ENCODE measurements around the gene METTL6.
"Not testable (repeated sequence)": the region's sequence is repeated elsewhere in the genome, so short reads cannot be mapped to it uniquely, and the experiment has no call there.

Gene METTL6

DNA sequence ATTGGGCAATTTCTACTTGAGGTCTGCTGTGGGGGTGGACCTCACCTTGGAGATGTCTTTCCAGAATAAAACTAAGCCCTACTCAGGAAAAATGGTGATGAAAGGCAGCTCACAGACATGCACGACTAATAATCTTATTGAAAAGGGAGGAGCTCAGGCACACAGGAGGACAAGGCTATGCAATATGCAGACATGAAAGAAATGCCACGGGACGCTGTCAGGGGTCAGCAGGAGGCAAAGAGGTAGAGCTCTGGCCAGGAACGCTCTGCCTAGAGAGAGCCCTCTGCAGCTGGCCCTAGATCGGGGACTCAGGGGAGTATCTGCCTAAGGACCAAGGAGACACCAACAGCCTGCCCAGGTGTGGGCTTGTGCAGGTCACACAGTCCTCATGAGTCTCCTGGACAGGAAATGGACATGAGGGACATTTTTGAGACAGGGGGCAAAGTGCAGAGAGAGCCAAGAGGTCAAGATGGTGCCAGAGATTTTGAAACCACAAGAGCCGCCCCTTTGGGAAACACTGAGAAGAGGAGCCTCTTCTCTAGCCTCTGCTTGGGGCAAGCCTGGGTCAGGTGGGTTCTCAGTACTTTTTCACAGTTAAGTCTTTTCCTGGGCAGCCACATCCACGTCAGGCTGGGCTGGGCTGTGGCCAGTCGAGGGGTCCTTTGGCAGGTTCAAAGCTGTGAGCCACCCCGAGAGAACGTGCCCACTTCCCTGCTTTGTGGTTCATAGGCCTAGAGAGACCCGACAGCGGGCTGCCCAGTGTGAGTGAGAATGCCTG lies 23.3 kb upstream of the METTL6 start:
- no peak for DNase-seq

DNA sequence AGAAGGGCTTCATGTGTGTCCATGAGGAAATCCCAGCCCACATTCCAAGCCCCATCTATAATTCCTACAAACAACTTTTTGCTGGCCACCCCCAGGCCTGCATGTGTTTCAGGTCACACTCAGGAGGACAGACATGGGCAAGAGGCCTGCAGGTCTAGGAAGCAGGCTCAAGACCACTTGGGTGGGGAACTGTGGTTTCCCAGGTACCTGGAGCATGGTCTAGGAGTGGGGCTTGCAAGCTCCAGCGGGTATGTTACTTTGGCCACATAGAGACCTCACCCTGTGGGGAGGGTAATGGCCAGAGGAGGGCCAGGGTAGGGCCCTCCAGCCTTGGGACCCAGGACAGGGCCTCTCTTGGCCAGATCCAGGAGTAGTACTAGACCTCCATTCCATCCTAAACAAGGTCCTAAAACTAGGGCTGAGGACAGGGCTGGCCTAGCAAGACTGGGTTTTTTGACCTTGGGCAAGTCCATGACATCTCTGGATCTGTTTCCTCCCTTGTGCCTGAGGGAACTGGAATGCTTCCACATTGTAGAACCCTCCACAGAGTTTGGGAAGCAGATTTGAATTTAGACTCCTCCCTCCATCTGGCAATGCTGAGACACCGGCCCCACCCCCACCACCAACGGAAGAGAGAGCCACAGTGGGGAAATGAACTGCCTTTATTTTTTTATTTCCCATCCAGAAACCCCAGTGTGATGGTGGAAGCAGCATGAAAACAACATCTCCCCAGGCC lies 22.3 kb upstream of the METTL6 start:
- DNase-seq: no peak

DNA sequence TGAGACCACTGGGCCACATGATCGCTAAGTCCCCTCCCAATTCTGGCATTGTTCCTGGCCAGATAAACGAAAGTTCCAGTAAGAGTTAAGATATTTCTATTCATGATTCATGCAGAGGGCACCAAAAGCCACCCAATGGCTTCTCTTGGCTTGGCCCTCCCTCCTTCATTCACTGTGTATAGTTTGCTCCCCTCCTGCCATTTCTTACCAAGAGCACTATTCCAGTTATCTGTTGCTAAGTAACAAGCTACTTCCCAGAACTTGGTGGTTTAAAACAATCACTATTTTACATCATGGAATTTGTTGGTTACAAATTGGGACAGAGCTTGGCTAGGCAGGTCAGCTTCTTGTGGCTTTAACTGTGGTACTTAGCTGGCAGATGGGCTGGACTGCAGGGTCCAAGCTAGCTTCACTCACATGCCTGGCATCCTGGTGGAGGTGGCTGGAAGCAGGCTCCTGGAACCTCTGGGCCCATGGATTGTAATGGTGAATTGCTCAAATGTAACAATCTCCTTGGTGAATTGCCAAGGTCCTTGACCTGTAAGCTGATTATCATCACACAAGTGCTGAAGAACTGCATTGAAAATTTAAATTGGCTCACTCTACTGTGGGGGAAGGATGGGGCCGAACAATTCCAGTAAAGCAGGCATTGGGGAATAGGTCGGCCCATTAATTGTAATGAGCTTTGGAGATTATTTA lies 16.6 kb upstream of the METTL6 start:
- no peak for DNase-seq

DNA sequence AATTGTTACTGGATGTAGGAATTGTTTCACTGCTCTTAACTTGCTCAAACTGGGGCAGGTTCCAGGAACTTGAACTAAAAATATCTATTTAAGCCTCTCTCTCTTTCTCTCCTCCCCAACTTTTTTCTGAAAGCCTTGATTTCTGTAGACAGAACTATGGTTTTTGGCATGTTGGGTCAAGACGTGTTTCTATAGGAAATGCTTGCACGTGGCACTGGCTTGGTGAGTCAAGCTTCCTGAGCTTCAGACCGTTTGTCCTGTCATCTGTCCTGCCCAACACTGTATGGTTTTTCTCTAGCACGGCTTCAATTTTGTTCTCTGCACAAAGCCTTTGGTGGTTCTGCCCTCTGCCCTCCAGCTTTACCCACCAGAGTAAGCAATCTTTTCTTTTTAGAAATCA lies 13.5 kb upstream of the METTL6 start:
- no peak for DNase-seq

DNA sequence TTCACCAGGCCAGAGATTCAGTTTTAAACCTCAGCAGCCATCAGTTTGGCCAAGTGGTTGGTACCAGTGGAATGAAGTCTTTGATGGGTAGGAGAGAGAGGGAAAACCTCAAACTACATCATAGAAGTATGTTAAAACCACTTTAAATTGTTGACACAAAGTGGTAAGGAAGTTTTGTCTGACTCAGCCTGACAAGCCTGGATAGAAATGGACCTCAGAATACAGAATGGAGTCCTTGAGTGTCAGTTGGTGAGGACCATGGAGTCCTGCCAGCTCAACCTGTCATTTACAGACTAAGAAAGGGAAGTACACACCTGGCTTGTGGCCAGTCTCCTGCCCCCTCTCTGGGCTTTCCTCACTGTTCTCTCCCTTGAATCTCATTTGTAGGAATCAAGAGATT lies 12.1 kb upstream of the METTL6 start:
- DNase-seq: no peak

DNA sequence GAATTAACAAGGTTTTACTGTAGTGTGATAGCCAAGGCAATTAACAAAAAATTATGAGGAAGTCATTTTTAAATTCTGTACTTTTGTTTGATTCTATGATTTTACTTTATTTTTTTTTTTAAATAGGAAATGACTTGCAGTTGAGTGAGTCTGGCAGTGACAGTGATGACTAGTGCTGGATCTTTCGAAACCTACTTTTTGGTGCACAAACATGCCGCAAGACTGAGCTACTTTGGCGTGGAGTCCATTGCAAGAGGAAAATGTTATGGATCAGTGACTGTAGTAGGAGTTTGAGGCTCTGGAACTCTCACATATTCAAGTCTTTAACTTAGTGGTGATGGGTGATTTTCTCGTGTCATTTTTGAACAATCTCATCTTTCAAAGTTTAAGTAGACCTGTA lies 11.6 kb upstream of the METTL6 start:
- DNase-seq: no peak

DNA sequence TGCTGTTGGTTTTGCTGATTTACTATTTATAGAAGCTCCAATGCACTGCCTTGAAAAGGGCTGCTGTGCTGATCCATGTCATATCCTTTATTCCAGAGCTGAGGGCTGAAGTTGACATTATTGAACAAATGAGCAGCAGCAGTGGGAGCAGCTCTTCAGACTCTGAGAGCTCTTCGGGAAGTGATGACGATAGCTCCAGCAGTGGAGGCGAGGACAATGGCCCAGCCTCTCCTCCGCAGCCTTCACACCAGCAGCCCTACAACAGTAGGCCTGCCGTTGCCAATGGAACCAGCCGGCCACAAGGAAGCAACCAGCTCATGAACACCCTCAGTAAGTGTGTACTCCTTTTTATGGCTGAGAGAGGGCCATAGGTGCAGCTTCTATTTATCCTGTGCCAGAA lies 8.9 kb upstream of the METTL6 start:
- no peak for DNase-seq

DNA sequence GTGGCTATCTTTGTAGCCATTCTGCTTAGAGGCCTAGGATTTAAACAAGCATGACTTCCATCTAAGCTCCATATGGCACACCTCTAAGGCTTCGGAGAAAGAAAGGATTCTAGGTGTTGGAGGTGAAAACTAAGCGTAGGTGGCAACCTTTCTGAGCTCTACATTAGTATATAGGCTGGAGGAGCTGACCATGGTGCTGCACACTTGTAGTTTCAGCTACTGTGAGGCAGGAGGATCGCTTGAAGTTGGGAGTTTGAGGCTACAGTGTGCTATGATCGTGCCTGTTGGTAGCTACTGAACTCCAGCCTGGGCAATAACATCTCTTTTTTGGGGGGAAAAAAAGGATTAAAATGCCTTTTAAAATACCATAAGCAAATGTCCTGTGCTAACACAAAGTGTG lies 7.4 kb upstream of the METTL6 start:
- DNase-seq: no peak

DNA sequence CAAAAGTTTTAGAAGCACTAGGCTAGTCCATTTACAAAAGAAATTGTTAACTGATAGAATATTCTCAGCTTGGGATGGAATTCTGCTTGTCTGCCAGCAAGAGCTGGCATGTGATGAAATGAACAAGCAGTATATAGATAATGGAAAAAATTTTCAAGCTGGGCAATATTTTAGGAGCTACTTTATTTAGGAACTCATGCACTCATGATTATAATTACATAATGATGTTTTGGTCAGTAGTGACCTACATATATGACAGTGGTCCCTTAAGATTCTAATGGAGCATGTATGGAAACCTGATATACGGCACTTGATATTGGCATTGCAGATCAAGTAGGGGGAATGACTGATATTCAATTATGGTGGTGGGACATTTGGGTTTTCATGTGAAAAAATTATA lies 6.2 kb upstream of the METTL6 start:
- DNase-seq: no peak

DNA sequence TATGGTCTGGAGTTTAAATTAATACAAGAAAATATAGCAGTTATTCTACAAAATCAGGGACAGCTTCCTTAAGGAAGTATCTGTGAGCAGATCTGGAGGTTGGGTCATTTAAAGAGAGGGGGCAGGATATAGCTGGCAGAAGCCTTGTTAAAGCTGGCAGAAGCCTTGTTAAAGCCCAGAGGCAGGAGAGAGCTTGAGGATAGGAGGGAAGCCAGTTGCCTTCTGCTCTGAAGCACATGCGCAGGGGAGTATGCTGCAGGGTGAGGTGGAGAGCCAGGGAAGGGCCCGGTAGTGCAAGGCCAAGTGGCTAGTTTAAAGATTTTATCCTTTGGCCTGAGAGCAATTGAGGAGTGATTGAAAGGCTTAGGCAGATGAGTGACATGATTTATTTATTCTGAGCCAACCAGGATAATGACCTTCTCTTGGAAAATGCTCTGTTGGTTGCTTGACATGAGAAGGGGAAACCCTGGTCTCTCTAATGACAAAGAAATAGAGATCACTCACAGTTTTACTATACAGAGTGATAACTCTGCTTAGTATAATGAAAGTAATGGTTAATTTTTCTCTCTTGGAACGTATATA lies 4.0 kb upstream of the METTL6 start:
- no peak for DNase-seq

DNA sequence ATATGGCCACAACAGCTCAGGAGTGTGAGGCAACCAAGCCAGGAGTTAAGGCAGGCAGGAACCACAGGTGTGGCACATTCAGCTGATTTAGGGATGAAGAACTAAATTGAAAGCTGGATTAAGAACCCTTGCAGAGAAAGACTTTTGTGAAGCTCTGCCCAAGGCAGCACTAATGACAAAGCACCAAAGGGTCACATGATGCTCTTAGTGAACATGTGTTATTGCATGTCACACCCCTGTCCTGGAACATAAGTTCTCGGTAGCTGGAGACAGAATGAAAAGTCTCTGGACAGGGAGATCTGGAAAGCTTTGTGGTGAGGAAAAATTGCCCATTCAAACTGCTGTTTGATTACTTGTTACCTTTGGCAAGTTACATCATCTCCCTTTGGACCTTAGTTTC lies 3.3 kb upstream of the METTL6 start:
- DNase-seq: no peak

DNA sequence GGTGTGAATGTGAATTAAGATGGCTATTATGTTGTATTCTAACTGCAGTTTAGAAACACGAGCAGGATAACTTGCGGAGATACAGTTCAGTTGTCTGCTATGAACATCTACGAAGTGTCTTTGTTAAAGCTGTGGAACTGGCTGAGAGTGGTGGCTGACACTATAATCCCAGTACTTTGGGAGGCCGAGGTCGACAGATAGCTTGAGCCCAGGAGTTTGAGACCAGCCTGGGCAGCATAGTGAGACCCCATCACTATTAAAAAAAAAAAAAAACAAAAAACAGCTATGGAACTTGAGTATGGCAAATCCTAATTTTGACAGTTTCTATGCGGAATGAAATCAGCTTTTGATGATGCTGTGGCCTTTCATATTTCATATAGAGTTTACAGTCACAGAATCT lies 1.7 kb upstream of the METTL6 start:
- no peak for DNase-seq

DNA sequence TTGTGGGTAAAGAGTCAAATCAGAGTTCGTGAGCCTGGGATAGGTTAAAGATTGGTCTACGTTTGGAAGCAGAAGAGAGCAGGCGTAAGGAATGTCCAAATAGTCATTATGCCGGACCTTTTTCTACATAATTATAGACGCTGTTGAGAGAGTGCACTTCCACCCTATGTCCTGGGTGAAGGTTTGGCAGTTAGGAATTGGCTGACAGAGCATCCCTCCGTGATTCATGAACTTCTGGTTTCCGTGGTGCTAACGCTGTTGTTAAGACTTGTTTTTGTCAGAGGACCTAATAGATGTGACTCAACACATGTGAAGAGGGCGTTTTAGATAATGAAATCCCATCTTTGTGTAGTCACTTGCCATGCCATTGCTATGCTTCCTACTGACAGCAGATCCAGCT lies 1.2 kb upstream of the METTL6 start:
- DNase-seq: peak; percentile 21

DNA sequence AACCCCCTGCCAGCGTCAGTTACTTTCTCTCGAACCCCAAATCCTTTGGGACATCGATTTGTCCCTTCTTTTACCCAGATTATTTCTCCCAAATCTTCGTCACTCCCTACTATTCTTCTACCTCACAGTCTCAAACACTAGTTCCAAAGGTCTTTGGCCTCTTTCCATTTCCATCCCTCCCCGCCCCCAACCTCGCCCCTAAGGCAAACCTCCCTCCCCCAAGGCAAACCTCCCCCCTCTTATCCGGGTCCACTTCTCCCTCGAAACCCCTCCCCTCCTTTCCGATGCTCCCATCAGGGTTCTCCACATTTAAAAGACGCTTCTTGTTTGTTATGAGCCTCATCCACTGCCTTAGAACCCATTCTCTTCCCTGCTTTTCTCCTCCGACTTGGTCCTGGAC lies 637 bp upstream of the METTL6 start:
- no peak for DNase-seq

DNA sequence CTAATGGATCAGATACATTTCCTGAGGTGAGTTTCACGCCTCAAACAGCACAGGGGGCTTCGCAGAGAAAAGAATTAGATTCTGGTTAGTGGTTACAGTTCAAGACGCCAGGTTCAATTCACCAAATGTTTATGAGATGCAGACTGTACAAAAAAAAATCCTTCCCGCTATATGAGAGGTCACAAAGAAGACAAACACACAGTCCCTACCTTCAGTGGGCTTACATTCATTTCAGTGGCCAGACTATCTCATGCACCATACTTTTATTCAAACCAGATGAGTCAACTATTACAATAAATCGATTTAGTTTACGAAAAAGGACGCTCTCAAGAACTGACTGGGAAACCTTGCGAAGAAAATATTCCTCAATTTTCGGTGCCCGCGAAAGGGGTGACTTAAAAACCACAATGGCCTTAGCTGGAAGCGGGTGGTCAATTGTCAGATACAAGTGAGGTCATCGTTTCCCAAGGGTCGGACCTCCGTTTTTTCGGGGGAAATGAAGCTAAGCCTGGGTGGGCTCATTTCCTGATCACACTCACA lies 695 bp downstream of the METTL6 start:
- DNase-seq: no peak

DNA sequence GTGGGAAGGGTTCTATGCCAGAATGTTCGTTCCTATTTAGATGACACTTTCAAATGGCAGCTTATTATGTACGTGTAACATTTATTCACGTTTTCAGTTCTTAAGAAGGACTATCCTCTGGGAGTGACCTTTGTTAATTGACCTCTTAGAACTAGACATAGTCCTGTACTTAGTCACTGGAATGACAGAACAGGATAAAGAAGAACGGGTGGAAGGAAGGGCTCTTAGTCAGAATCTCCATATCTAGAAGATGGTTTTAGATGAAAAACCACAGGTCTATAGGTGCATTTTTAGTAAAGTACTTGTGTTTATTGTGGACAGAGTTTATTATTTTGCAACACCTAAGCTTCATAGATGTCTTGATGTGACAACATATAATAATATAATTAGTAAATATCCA lies 6.5 kb downstream of the METTL6 start:
- no peak for DNase-seq

DNA sequence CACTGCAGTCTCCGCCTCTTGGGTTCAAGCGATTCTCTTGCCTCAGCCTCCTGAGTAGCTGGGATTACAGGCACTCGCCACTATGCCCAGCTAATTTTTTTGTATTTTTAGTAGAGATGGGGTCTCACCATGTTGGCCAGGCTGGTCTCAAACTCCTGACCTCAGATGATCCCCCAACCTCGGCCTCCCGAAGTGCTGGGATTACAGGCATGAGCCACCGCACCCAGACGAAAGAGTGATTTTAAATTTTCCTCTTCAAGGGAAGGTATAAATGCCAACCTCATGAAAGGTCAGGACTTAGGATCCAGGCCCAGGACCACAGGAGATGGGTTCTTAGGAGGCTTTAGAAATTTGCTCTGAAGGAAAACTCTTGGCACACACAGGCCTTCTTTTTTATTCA lies 16.4 kb downstream of the METTL6 start:
- DNase-seq: not testable (repeated sequence)

DNA sequence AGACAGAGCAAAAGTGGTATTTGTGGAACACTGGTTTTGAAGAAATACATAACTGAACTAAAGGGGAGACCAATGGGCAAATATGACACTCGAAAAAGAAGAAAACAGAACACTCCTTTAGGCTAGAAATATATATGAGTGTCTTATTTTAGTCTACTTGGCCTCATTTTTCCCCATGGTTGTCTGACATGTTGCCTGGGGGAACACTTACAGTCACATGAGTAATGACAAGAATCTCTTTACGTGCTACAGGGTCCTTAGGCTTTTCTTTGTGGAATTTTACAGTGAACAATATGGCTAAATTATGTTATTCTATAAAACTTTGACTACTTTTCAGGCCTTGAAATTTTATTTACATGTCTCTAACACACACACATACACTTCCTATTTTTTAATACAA lies 17.6 kb downstream of the METTL6 start:
- DNase-seq: no peak

DNA sequence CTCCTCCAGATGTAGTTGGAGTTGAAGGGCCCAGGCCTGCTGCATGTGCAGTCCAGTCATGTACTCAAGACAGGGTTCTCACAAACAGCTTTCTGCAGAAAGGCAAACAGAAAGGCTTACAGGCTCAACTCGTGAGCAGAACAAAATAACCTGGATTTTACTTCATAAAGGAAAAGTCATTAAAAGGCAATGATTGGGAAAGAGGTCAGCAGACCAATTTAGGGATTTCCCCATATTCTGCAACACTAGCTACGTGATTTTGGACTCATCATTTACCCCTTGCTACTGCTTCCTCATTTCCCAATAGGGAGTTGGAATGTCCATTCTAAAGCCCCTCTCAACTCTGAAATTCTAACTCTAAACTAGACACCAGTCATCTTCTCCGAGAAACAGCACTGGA lies 18.1 kb downstream of the METTL6 start:
- no peak for DNase-seq

DNA sequence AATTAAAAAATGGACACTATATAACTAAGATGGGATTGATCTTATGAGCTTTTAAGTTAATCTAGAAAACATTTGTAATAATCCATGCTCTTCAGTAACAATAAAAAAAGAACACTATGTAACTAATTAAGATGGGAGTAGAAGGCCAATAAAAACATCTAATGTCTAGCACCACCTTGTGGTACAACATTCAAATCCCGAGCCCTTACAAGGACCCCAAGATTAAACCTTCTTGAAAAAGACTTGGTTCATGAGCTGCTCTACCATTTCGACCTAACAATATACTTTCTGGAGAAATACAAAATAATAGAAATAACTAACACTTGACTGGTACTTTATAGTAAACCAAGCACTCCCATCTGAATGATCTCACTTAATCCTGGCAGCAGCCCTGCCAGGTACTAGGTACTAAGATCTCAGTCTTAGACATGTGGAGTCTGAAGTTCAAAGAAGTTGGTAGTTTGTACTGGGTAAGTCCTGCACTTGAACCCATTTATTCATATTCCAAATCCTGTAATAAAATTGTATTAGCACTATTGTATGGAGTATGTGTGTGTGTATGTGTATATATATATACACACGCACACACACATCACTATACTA lies 21.8 kb downstream of the METTL6 start:
- peak; percentile 60 for DNase-seq

DNA sequence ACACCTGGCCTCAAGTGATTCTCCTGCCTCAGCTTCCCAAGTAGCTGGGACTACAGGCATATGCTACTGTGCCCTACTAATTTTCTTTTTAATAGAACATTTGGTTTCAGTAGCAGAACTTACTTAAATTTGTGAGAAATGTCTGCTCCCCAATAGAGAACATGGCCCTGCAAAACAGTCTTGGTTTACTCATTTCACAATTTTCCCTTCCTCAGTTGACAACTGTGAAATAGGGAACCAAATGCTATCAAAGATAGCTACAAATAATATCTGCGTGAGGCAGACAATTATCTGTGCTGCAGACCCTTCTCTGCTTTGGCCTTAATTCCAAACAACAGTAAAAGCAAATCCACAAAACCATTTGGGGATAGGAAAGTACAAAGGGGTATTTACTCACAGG lies 22.6 kb downstream of the METTL6 start:
- DNase-seq: no peak

DNA sequence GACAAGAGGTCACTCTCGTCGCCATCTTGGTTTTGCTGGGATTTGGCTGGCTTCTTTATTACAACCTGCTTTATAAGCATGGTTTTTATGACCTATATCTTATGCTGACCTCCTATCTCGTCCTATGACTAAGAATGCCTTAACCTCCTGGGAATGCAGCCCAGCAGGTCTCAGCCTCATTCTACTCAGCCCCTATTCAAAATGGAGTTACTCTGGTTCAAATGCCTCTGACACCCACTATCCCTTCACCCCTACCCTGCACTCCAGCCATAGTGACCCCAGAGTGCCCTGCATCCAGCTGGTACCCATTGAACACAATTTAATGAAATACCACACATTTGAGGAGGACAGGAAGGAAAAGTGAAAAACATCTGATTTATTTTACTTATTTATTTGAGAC lies 23.4 kb downstream of the METTL6 start:
- DNase-seq: no peak

DNA sequence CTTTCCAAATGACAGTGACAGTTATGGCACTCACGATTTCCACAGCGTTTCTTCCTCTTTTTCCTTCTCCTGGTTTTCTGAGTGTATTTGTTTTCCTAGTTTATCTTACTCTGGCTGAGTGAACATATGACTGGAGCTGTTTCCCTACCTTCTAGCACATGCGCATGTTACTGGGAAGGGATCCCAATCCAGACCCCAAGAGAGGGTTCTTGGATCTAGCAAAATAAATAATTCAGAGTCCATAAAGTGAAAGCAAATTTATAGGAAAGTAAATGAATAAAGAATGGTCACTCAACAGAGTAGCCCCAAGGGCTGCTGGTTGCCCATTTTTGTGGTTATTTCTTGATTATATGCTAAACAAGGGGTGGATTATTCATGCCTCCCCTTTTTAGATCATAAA lies 23.8 kb downstream of the METTL6 start:
- no peak for DNase-seq
